Vein endothelial cell (primary cell): Measurements from ENCODE around the gene WTIP. TPM values are rescaled to one million over a fixed set of nuclear protein-coding genes. Genes with fewer than 3 reads are reported as not detected.

ENCODE experiments used
- total RNA-seq: library from RNA; depleted of rRNA; stranded (reverse); fragments of >200 nt; gene quantifications from 2 replicates; pipeline ENCODE4 v1.2.3, GENCODE V29; 2012

Gene WTIP
- 29.9 and 41.5 TPM in 2 replicates for total RNA-seq

DNA sequence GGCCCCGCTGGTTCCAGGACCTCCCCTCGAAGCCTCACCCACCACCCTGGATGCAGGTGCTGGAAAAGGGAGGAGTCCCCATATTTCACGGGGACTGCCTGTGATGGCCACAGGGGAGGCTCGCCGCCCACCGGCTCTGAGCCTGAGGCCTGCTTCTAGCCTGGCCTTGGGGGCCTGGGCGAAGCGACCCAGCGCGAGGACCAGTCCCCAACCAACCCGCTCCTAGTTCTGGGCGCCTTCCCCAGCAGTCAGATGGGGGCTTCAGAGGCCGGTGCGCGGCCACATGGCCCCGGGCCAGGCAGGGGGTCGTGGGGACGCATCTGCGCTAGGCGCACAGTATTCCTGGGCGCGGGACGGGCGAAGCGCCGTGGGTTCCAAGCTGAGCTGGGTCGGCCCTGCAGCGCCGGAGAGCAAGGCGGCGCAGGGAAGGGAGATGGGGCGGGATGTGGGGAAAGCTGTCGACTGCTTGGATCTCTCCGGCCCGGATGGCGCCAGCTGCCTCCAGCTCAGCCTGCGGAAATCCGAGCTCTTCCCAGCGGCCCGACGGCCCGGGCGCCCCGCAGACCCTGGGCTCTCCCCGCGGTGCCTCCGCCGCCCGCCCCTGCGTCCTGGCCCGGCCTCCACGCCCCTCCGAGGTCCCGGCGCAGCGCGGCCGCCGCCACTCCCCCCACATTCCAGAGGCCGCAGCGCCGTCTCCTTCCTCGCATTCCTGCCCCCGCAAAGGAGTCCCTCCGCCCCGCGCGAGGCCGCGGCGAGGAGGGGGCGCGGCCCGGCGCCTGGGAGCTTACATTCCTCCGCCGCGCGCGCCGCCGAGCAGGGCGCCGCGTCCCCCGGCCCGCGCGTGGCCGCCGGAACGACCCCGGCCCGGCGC is at the start of gene WTIP:
Gene WTIP (plus strand): TSS at position 788 of the 871 bp plus-strand sequence. CDS start 217 bp downstream, outside the sequence.

Other genes starting within 250 kb of the WTIP start
- gene GARRE1, start 227.2 kb upstream of the WTIP start, total RNA-seq = 63.7 and 74.4 TPM in 2 replicates
- 207 and 226 TPM in 2 replicates for gene GPI, start 116.6 kb upstream of the WTIP start, total RNA-seq
- 16.4 and 19.9 TPM in 2 replicates for gene PDCD2L, start 77.4 kb upstream of the WTIP start, total RNA-seq
- 91.5 and 116 TPM in 2 replicates for gene UBA2, start 53.4 kb upstream of the WTIP start, total RNA-seq
- 0.29 TPM in 1 of 2 replicates, not detected in the other for gene SCGB2B2, start 195.4 kb downstream of the WTIP start, total RNA-seq
- gene ZNF302, start 195.9 kb downstream of the WTIP start, total RNA-seq = 13.1 and 16.4 TPM in 2 replicates